Bone marrow (tissue), 2 donors: ENCODE data around the gene PSD2.

ENCODE experiments used
- DNase-seq, 2 donors: peaks; one replicate each; lab custom pipeline; 2025; lab: John Stamatoyannopoulos, UW

The PSD2 gene

GRCh38 chr5:139838381-139839197, 43.0 kb downstream of the PSD2 start:
- no peak for DNase-seq

- DNase-seq: no peak
Measured at GRCh38 chr5:139839232-139839815, 43.7 kb downstream of the PSD2 start.

GRCh38 chr5:139839918-139840317, 44.3 kb downstream of the PSD2 start:
- DNase-seq: no peak

- DNase-seq: no peak
Measured at GRCh38 chr5:139841549-139841948, 45.9 kb downstream of the PSD2 start.

- no peak for DNase-seq
Measured at GRCh38 chr5:139842321-139842720, 46.7 kb downstream of the PSD2 start.

- no peak for DNase-seq
Measured at GRCh38 chr5:139843991-139844390, 48.4 kb downstream of the PSD2 start.

- DNase-seq: peak in 1 of 2 donors; percentile 74
Measured at GRCh38 chr5:139844472-139845145, 49.0 kb downstream of the PSD2 start.

- no peak for DNase-seq
Measured at GRCh38 chr5:139845846-139846681, 50.5 kb downstream of the PSD2 start.

GRCh38 chr5:139847091-139847490, 51.5 kb downstream of the PSD2 start:
- no peak for DNase-seq

- no peak for DNase-seq
Measured at GRCh38 chr5:139847790-139848507, 52.3 kb downstream of the PSD2 start.

- no peak for DNase-seq
Measured at GRCh38 chr5:139848508-139849100, 53.0 kb downstream of the PSD2 start.

- no peak for DNase-seq
Measured at GRCh38 chr5:139849501-139849900, 53.9 kb downstream of the PSD2 start.

GRCh38 chr5:139849942-139850341, 54.3 kb downstream of the PSD2 start:
- DNase-seq: no peak

- DNase-seq: no peak
Measured at GRCh38 chr5:139850423-139851016, 54.9 kb downstream of the PSD2 start.

GRCh38 chr5:139851558-139851957, 56.0 kb downstream of the PSD2 start:
- DNase-seq: no peak

- DNase-seq: no peak
Measured at GRCh38 chr5:139852696-139853095, 57.1 kb downstream of the PSD2 start.

- DNase-seq: no peak
Measured at GRCh38 chr5:139854029-139854605, 58.5 kb downstream of the PSD2 start.

- no peak for DNase-seq
Measured at GRCh38 chr5:139854953-139855352, 59.3 kb downstream of the PSD2 start.

GRCh38 chr5:139855451-139855850, 59.8 kb downstream of the PSD2 start:
- no peak for DNase-seq

- no peak for DNase-seq
Measured at GRCh38 chr5:139855946-139856540, 60.4 kb downstream of the PSD2 start.
